Activated CD8-positive, alpha-beta memory T cell treated with anti-CD3 and anti-CD28 coated beads, Interleukin-2, amount 50 U/mL, for 1 hour (primary cell): Measurements from ENCODE around the gene NACC2.

Experiments
- DNase-seq: peaks from one replicate; pipeline ENCODE4 v3.0.0-alpha.2; 2020; ENCODE audit errors: extremely low read depth

The NACC2 gene

GRCh38 chr9:136023410-136024225, 71.5 kb downstream of the NACC2 start:
- no peak for DNase-seq

GRCh38 chr9:136022731-136023409, 72.2 kb downstream of the NACC2 start:
- DNase-seq, result no peak

- no peak for DNase-seq
Measured at GRCh38 chr9:136021872-136022681, 73.0 kb downstream of the NACC2 start.

- DNase-seq, result no peak
Measured at GRCh38 chr9:136021171-136021871, 73.8 kb downstream of the NACC2 start.

DNA sequence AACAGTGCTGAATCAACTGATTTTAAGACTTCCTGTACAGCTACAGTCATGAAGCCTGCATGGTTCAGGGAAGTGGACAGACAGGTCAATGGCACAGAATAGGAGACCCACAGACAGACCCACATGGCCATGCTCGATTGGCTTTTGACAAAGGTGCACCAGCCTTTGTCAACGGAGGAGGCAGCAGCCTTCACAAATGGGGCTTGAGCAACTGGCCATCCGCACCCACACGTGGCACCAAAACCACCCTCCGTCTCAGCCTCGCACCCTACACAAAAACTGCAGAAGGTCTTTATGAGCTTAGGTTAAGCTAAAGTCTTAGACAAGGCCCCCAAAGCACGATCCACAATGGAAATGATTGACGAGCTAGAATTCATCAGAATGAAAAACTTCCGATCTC, 74.4 kb downstream of the NACC2 start:
- DNase-seq, result no peak

- DNase-seq, result no peak
Measured at GRCh38 chr9:136020206-136020605, 74.9 kb downstream of the NACC2 start.

GRCh38 chr9:136019681-136020060, 75.4 kb downstream of the NACC2 start:
- no peak for DNase-seq

- DNase-seq, result no peak
Measured at GRCh38 chr9:136019041-136019680, 75.9 kb downstream of the NACC2 start.

DNA sequence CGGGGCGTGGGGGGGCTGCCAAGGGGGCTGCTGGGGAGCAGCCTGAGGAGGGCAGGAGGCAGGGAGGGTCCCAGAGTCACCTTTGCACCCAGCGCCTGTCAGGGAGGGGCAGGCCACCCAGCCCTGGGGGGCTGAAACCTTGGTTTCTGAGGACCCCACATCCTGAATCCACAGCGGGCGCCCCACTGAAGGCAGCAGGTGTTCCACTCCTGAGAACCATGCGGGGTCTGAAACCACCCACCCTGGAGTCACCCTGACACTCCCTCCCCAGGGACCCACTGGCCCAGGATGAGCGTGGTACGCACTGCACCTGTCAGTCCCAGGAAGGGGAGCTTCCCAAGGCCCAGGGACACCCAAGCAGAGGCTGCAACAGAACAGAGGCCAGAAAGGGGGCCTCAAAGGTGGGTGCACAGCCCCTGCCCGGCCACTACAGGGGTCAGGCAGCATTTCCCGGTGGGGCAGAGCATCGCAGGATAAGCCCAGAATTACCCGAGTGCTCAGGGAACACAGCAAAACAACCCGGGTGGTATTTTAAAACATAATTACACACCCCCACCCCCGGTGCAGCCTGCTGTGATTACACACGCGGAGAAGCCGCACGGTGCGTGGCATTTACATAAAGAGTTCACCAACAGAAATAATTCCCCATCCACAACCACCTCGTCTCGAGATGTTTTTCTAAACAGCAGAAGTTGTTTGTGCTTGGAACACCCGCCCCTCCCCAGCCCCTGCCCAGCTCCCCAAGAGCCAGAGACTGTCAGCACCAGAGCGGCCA, 76.6 kb downstream of the NACC2 start:
- DNase-seq, result no peak

GRCh38 chr9:136017289-136018190, 77.5 kb downstream of the NACC2 start:
- no peak for DNase-seq

GRCh38 chr9:136016572-136017288, 78.4 kb downstream of the NACC2 start:
- no peak for DNase-seq

DNA sequence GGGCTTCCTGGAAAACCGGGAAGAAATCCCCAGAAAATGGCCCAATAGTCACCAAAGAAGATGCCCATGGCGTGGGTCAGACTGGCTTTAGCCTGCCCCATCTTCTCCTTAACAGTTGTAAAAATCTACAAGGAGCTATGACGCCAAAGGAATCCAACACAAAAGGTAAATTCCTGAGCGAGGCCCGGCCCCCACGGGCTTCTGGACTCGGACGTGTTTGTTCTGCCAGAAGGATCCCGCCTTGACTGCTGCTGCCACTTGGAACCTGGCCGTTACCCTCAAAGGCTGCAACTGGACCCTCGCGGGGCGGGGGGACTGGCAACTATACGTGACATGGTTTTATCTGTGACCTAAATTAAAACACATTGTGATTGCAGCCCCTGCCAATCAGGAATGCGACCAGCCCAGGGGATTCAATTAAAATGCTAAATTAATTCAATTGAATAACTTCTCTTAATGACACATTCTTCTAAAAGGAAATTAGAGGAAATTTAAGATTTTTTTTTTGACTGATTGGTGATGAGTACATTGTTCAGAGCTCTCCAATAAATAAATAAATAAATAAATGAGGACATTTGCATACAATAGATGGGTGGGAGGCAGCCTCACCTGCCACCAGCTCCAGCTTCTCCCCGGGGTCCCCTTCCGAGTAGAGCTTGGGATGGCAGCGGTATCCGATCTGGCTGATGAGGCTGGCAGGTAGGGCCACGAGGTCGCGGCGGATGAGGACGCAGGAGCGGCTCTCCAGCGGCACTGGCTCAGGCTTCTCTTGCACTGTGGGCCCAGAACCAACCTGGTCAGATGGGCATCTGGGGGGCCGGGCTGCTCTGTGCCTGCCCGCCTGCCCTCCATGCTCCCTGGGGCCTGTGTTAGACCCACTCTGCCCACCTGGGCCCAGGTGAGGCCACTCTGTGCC, 79.2 kb downstream of the NACC2 start:
- DNase-seq, result no peak

DNA sequence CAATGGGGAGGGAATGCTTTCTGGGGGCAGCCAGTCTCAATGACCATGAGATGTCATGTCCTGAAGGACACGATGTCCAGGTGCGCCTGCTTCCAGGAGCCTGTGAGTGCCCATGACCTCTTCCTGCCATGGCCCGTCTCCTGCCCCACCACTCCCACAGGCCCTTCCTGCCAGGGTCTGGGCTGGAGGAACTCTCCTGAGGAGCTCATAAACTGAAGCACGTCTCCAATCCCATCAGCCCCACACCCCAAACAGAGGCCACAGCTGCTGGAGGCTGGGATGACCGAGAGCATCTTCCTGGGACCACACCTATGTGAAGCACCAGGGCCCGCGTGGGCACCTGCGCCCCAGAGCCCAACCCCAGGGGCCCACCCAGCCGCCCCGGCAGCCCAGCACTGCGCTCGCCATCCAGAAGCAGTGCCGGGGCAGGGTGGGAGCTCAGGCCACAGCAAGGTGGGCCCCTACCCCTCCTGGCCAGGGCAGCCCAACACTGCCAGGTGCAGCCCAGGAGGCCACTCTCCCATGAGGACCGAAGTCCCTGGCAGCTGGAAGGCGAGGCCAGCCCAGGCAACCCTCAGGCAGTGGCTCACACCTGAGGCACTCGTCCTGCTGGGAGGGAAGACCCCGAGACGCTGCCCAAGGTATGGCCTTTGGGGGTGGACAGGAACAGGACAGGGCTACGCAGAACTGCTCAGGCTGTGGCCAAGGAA, 80.0 kb downstream of the NACC2 start:
- no peak for DNase-seq

- no peak for DNase-seq
Measured at GRCh38 chr9:136014147-136014923, 80.8 kb downstream of the NACC2 start.

GRCh38 chr9:136013524-136014034, 81.5 kb downstream of the NACC2 start:
- DNase-seq, result no peak

DNA sequence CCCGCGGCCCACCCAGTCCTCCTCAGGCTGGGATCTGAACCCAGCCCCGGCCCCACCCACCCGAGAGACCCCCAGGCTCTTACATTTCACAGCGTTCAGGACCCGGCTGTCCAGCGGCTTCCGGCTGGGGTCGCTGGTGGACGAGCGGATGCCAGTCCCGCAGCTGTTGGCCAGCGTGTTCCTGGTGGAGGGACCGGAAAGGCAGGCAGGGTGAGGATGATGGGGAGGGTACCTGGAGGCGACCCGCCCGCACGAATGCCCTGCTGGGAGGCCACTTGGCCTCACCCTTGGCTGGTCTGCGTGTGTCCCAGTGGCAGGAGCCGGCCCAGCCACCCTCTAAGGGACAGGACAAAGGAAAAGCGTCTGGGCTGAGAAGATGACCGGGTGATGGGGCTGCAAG, 82.0 kb downstream of the NACC2 start:
- DNase-seq, result no peak
